Measurements from ENCODE around the gene TK1. TPM values are rescaled to one million over a fixed set of nuclear protein-coding genes. Genes with fewer than 3 reads are reported as not detected.
A peak's percentile ranks its signal among the peaks of the same experiment; 100 is the strongest.

Gene TK1
- total RNA-seq, 1 experiment from 2014 or later = 72.5 TPM

DNA sequence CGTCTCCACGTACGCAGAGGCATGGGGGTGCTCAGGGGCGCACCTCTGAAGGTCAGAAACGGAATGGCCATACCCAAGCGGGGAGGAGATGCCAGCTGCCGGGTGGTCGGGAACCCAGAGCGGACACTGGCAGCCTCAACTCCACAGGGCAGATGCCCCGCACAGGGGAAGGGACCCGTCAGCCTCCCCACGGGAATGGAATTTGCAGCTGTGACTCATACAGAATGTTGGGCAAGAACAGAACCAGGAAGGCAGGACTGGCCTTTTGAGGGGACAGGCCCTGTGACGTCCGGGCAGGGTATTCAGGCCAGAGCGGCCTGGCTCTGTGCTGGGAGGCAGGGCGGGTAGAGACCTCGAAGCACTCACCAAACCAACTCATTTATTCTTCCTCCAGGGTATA lies 7.5 kb downstream of the TK1 start (continued):
- TF ChIP-seq, protein P1, sequence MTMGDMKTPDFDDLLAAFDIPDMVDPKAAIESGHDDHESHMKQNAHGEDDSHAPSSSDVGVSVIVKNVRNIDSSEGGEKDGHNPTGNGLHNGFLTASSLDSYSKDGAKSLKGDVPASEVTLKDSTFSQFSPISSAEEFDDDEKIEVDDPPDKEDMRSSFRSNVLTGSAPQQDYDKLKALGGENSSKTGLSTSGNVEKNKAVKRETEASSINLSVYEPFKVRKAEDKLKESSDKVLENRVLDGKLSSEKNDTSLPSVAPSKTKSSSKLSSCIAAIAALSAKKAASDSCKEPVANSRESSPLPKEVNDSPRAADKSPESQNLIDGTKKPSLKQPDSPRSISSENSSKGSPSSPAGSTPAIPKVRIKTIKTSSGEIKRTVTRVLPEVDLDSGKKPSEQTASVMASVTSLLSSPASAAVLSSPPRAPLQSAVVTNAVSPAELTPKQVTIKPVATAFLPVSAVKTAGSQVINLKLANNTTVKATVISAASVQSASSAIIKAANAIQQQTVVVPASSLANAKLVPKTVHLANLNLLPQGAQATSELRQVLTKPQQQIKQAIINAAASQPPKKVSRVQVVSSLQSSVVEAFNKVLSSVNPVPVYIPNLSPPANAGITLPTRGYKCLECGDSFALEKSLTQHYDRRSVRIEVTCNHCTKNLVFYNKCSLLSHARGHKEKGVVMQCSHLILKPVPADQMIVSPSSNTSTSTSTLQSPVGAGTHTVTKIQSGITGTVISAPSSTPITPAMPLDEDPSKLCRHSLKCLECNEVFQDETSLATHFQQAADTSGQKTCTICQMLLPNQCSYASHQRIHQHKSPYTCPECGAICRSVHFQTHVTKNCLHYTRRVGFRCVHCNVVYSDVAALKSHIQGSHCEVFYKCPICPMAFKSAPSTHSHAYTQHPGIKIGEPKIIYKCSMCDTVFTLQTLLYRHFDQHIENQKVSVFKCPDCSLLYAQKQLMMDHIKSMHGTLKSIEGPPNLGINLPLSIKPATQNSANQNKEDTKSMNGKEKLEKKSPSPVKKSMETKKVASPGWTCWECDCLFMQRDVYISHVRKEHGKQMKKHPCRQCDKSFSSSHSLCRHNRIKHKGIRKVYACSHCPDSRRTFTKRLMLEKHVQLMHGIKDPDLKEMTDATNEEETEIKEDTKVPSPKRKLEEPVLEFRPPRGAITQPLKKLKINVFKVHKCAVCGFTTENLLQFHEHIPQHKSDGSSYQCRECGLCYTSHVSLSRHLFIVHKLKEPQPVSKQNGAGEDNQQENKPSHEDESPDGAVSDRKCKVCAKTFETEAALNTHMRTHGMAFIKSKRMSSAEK (CRISPR knock-in tag; IDR thresholded peaks at IDR 0.05; ENCODE audit: borderline replicate concordance) = no peak
- no peak for TF ChIP-seq SMAD4 (CRISPR knock-in tag; IDR thresholded peaks at IDR 0.05)
- TF ChIP-seq CBFB (CRISPR knock-in tag; IDR thresholded peaks at IDR 0.05; ENCODE audit: low read depth) = no peak
- TF ChIP-seq ZNF317 (CRISPR knock-in tag; IDR thresholded peaks at IDR 0.05; ENCODE audit: borderline replicate concordance, low read depth) = no peak
- TF ChIP-seq, protein P2, sequence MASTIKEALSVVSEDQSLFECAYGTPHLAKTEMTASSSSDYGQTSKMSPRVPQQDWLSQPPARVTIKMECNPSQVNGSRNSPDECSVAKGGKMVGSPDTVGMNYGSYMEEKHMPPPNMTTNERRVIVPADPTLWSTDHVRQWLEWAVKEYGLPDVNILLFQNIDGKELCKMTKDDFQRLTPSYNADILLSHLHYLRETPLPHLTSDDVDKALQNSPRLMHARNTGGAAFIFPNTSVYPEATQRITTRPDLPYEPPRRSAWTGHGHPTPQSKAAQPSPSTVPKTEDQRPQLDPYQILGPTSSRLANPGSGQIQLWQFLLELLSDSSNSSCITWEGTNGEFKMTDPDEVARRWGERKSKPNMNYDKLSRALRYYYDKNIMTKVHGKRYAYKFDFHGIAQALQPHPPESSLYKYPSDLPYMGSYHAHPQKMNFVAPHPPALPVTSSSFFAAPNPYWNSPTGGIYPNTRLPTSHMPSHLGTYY (CRISPR knock-in tag; IDR thresholded peaks at IDR 0.05) = no peak
- no peak for TF ChIP-seq ZBTB21 (CRISPR knock-in tag; IDR thresholded peaks at IDR 0.05; ENCODE audit: borderline replicate concordance)

DNA sequence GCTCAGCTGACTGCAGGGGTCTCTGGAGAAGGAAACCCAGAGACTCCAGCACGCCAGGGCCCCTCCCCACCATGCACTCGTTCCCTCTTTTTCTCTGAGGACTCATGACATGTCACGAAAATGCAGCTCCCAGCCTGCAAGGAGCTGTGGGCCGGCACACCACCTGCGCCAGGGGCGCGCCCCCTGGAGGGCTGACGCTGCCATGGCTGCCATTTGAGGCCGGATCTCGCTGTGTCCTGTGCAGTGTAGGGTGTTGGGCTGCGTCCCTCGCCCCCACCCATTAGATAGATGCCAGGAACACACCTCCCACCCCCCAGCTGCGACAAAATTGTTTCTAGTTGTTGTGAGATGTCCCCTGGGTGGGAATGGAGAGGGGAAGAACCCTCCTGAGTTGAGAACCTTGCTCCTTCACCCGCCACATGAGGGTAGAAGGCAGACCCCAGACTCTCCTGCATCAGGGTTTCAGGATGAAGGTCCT lies 10.3 kb downstream of the TK1 start:
- Mint-ChIP-seq H3K36me3 (peaks cover 62% of the 10 kb centered on the region), H3K9me3 (no peaks in the 10 kb centered on the region), H3K4me3 (no peak overlapping the region), H3K27me3 (ENCODE audit: low read depth) (no peaks in the 10 kb centered on the region), H3K4me1 (peaks cover 42% of the 10 kb centered on the region), H3K27ac (no peak overlapping the region)
- ChIA-PET CTCF (interaction anchor here (0.6 to 6.4 kb wide), 37 partner anchors 10 to 790 kb away, joined by 3 to 85 read pairs (median 4); partner anchors contain the start of genes AFMID, BIRC5, TK1 and TMC6), POLR2A (interaction anchor here (0.6 to 1.8 kb wide), 8 partner anchors 10 to 64 kb away, joined by 3 to 11 read pairs (median 4); partner anchors contain the start of genes AFMID, TK1 and TMC6)
- DNase-seq (ENCODE audit: low spot score) (peak; percentile 82), ATAC-seq (peak; percentile 65)
- TF ChIP-seq, protein P1 (CRISPR knock-in tag; IDR thresholded peaks at IDR 0.05; ENCODE audit: borderline replicate concordance) = no peak
- TF ChIP-seq TP53 (CRISPR knock-in tag; IDR thresholded peaks at IDR 0.05) = no peak
- no peak for TF ChIP-seq ZNF138 (CRISPR knock-in tag; conservative IDR thresholded peaks at IDR 0.05)
- TF ChIP-seq, protein P3, sequence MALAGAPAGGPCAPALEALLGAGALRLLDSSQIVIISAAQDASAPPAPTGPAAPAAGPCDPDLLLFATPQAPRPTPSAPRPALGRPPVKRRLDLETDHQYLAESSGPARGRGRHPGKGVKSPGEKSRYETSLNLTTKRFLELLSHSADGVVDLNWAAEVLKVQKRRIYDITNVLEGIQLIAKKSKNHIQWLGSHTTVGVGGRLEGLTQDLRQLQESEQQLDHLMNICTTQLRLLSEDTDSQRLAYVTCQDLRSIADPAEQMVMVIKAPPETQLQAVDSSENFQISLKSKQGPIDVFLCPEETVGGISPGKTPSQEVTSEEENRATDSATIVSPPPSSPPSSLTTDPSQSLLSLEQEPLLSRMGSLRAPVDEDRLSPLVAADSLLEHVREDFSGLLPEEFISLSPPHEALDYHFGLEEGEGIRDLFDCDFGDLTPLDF (CRISPR knock-in tag; IDR thresholded peaks at IDR 0.05) = no peak
- TF ChIP-seq CREM (CRISPR knock-in tag; IDR thresholded peaks at IDR 0.05) = no peak
- TF ChIP-seq, protein P4, sequence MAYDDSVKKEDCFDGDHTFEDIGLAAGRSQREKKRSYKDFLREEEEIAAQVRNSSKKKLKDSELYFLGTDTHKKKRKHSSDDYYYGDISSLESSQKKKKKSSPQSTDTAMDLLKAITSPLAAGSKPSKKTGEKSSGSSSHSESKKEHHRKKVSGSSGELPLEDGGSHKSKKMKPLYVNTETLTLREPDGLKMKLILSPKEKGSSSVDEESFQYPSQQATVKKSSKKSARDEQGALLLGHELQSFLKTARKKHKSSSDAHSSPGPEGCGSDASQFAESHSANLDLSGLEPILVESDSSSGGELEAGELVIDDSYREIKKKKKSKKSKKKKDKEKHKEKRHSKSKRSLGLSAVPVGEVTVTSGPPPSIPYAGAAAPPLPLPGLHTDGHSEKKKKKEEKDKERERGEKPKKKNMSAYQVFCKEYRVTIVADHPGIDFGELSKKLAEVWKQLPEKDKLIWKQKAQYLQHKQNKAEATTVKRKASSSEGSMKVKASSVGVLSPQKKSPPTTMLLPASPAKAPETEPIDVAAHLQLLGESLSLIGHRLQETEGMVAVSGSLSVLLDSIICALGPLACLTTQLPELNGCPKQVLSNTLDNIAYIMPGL (CRISPR knock-in tag; IDR thresholded peaks at IDR 0.05) = no peak
- TF ChIP-seq, protein P5, sequence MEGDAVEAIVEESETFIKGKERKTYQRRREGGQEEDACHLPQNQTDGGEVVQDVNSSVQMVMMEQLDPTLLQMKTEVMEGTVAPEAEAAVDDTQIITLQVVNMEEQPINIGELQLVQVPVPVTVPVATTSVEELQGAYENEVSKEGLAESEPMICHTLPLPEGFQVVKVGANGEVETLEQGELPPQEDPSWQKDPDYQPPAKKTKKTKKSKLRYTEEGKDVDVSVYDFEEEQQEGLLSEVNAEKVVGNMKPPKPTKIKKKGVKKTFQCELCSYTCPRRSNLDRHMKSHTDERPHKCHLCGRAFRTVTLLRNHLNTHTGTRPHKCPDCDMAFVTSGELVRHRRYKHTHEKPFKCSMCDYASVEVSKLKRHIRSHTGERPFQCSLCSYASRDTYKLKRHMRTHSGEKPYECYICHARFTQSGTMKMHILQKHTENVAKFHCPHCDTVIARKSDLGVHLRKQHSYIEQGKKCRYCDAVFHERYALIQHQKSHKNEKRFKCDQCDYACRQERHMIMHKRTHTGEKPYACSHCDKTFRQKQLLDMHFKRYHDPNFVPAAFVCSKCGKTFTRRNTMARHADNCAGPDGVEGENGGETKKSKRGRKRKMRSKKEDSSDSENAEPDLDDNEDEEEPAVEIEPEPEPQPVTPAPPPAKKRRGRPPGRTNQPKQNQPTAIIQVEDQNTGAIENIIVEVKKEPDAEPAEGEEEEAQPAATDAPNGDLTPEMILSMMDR (IDR thresholded peaks at IDR 0.05) = peak; percentile 84

All from WTC11 (cell line).